Measurements from ENCODE around the gene PSMG4. TPM values are rescaled to one million over a fixed set of nuclear protein-coding genes. Genes with fewer than 3 reads are reported as not detected.
A peak's percentile ranks its signal among the peaks of the same experiment; 100 is the strongest.

PSMG4 gene
- total RNA-seq, 3 donors from 2014 or later (not counting 1 experiment from before 2014, with no cell fraction given): 8.3 to 15.3 (median 11.3) TPM

DNA sequence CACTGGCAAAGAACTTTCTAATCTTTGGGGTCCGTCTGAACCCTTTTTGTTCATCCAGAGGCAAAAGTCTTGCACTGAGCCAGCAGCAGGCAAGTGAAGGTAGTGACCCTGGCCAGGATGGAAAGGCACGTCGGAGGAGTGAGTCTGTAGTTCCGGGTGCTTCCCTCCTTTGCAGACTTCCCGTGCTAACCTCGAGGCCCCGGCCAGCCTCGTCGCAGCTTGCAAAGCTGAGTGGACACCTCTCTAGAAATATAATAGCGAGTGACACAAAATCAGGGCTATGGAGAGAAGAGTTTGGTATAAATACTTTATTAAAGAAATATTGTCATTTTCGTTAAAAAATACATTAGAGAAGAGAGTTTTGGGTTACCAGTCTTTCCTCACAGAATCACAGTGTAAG is 9.9 kb downstream of the PSMG4 start:
- DNase-seq: no peak
- no peaks in the 10 kb centered on the region for H3K4me1 ChIP-seq (ENCODE audit: control insufficient read depth, insufficient read depth, low read length)
- no peak overlapping the region for H3K4me3 ChIP-seq (ENCODE audit: low read length)
- Mint-ChIP-seq H3K27me3 (ENCODE audit: low read depth in 2 of 2) (no peaks in the 10 kb centered on the region), H3K9me3 (no peaks in the 10 kb centered on the region), H3K36me3 (no peaks in the 10 kb centered on the region), H3K4me3 (no peak overlapping the region), H3K27ac (no peak overlapping the region), H3K4me1 (peaks cover 17 to 25% of the 10 kb centered on the region in 2 donors)
- no peak overlapping the region for H3K27ac ChIP-seq (ENCODE audit: low read length)
- H3K36me3 ChIP-seq (ENCODE audit: control insufficient read depth, insufficient read depth, low read length): peaks cover 30% of the 10 kb centered on the region
- TF ChIP-seq, protein P1, sequence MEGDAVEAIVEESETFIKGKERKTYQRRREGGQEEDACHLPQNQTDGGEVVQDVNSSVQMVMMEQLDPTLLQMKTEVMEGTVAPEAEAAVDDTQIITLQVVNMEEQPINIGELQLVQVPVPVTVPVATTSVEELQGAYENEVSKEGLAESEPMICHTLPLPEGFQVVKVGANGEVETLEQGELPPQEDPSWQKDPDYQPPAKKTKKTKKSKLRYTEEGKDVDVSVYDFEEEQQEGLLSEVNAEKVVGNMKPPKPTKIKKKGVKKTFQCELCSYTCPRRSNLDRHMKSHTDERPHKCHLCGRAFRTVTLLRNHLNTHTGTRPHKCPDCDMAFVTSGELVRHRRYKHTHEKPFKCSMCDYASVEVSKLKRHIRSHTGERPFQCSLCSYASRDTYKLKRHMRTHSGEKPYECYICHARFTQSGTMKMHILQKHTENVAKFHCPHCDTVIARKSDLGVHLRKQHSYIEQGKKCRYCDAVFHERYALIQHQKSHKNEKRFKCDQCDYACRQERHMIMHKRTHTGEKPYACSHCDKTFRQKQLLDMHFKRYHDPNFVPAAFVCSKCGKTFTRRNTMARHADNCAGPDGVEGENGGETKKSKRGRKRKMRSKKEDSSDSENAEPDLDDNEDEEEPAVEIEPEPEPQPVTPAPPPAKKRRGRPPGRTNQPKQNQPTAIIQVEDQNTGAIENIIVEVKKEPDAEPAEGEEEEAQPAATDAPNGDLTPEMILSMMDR (IDR thresholded peaks at IDR 0.05): no peak
- H3K9me3 ChIP-seq (ENCODE audit: control insufficient read depth, insufficient read depth, low read length): no peaks in the 10 kb centered on the region
- no peaks in the 10 kb centered on the region for H3K27me3 ChIP-seq (ENCODE audit: control insufficient read depth, insufficient read depth, low read length)
- ATAC-seq: no peak
- 93% methylated on average over 5 of the region's 11 CpGs for WGBS (ENCODE audit: insufficient coverage)
- intact Hi-C loops (cut with micrococcal nuclease): no loop called here

DNA sequence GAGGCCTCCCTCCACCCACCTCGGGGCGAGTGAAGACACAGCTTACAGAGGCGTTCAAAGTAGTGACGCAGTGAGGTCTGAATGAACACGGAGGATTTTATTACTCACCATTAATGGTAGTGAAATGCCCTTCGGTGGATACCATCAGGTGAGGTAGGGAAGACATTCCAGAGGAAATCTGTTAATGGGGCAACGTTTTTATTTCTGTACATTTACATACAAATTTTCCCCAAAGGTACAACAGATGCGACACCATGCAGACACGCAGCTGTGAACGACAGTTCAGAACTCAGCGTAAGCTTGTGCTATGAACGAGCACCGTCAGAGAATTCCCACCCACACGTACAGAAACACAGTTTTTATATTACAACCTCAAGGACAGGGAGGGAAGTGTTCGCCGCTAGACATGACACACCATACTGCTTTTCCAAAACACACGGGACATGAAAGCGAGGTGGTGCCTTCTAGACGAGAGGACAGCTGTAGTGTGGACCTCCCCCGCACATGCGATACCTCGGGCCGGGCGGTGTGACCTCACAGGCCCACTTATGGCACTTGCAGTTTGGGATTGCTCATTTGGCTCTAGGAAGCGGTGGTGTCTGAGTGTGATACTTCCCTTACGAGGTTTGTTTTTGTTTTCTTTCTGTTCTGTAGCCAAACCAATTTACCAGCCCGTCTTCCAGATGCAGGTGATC is 10.7 kb downstream of the PSMG4 start:
- no peaks in the 10 kb centered on the region for H3K36me3 Mint-ChIP-seq
- H3K9me3 ChIP-seq (ENCODE audit: control insufficient read depth, insufficient read depth, low read length): no peaks in the 10 kb centered on the region
- H3K4me3 Mint-ChIP-seq: no peak overlapping the region
- H3K27ac Mint-ChIP-seq: no peak overlapping the region
- ATAC-seq: no peak
- peaks cover 24% of the 10 kb centered on the region for H3K36me3 ChIP-seq (ENCODE audit: control insufficient read depth, insufficient read depth, low read length)
- DNase-seq: peak in 1 of 2 donors; percentile 34
- no peak overlapping the region for H3K4me3 ChIP-seq (ENCODE audit: low read length)
- WGBS (ENCODE audit: insufficient coverage): 94% methylated on average over 26 of the region's 27 CpGs
- H3K9me3 Mint-ChIP-seq: no peaks in the 10 kb centered on the region
- intact Hi-C loops (cut with micrococcal nuclease): no loop called here
- peaks cover 23 to 27% of the 10 kb centered on the region in 2 donors for H3K4me1 Mint-ChIP-seq
- TF ChIP-seq, protein P1 (IDR thresholded peaks at IDR 0.05): no peak
- H3K4me1 ChIP-seq (ENCODE audit: control insufficient read depth, insufficient read depth, low read length): no peaks in the 10 kb centered on the region
- no peaks in the 10 kb centered on the region for H3K27me3 ChIP-seq (ENCODE audit: control insufficient read depth, insufficient read depth, low read length)
- no peaks in the 10 kb centered on the region for H3K27me3 Mint-ChIP-seq (ENCODE audit: low read depth in 2 of 2)
- H3K27ac ChIP-seq (ENCODE audit: low read length): no peak overlapping the region

DNA sequence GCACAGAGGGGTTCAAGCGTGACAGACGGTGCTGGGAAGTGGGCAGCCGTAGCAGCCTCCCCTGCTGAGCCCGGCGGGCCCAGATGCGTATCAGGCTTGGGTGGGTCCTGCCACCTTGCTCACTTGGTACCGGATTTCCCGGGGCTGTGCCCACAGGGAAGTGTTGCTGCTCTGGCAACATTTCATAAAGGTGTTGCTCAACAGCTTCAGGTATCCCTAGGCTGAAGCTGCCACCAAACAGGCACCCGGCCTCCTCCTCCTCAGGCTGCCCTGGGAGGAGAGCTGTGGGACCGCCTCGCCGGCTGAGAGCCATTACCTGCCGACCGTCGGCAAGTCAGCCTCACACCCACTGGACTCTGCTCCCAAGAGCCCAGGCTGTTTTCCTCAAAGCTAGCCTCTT is 11.5 kb downstream of the PSMG4 start:
- Mint-ChIP-seq H3K36me3 (no peaks in the 10 kb centered on the region), H3K27ac (no peak overlapping the region)
- 90% methylated on average over 15 of the region's 15 CpGs for WGBS (ENCODE audit: insufficient coverage)

More for the DNA sequence above, 11.5 kb downstream of the PSMG4 start:
- intact Hi-C loops (cut with micrococcal nuclease): no loop called here
- H3K4me1 Mint-ChIP-seq: peaks cover 24 to 25% of the 10 kb centered on the region in 2 donors
- no peak overlapping the region for H3K4me3 ChIP-seq (ENCODE audit: low read length)
- H3K27me3 ChIP-seq (ENCODE audit: control insufficient read depth, insufficient read depth, low read length): no peaks in the 10 kb centered on the region
- H3K9me3 Mint-ChIP-seq: no peaks in the 10 kb centered on the region
- no peaks in the 10 kb centered on the region for H3K4me1 ChIP-seq (ENCODE audit: control insufficient read depth, insufficient read depth, low read length)
- no peaks in the 10 kb centered on the region for H3K27me3 Mint-ChIP-seq (ENCODE audit: low read depth in 2 of 2)
- TF ChIP-seq, protein P1 (IDR thresholded peaks at IDR 0.05): no peak
- ATAC-seq (no peak), DNase-seq (no peak)
- no peak overlapping the region for H3K4me3 Mint-ChIP-seq
- H3K27ac ChIP-seq (ENCODE audit: low read length): no peak overlapping the region
- H3K9me3 ChIP-seq (ENCODE audit: control insufficient read depth, insufficient read depth, low read length): no peaks in the 10 kb centered on the region
- H3K36me3 ChIP-seq (ENCODE audit: control insufficient read depth, insufficient read depth, low read length): peaks cover 23% of the 10 kb centered on the region
